AG09319 (cell line): ENCODE results near the gene SVOPL.
"Not testable (repeated sequence)": the region's sequence is repeated elsewhere in the genome, so short reads cannot be mapped to it uniquely, and the experiment has no call there.

ENCODE experiments used
- DNase-seq: peaks from one replicate; pipeline ENCODE4 v3.0.0-alpha.2; 2010; ENCODE audit warnings: low read depth; ENCODE audit errors: extremely low read depth
- CTCF ChIP-seq: IDR thresholded peaks from 2 replicates; pipeline ENCODE4 v1.5.1; 2011; ENCODE audit warnings: low read depth, mild to moderate bottlenecking, inconsistent platforms, low read length, moderate library complexity

The SVOPL gene

GRCh38 chr7:138739859-138740258 is 38.7 kb upstream of the SVOPL start:
- no peak for DNase-seq

GRCh38 chr7:138738551-138739335 is 37.6 kb upstream of the SVOPL start:
- TF ChIP-seq CTCF: peak; percentile 98
- DNase-seq: peak; percentile 60

More at GRCh38 chr7:138739859-138740258, 38.7 kb upstream of the SVOPL start:
- no peak for TF ChIP-seq CTCF

GRCh38 chr7:138738114-138738513 is 37.0 kb upstream of the SVOPL start:
- TF ChIP-seq CTCF: no peak

GRCh38 chr7:138735399-138735798 is 34.2 kb upstream of the SVOPL start:
- DNase-seq: no peak
- no peak for TF ChIP-seq CTCF

More at GRCh38 chr7:138738114-138738513, 37.0 kb upstream of the SVOPL start:
- no peak for DNase-seq

GRCh38 chr7:138731733-138732132 is 30.6 kb upstream of the SVOPL start:
- DNase-seq: not testable (repeated sequence)

GRCh38 chr7:138729444-138729843 is 28.3 kb upstream of the SVOPL start:
- no peak for DNase-seq
- no peak for TF ChIP-seq CTCF

GRCh38 chr7:138727336-138728099 is 26.4 kb upstream of the SVOPL start:
- DNase-seq: no peak
- no peak for TF ChIP-seq CTCF
